HEK293 (cell line): ENCODE data around the gene OSTC.

ENCODE experiments used
- BCL11B ChIP-seq: fragments of 450-650 bp; formaldehyde crosslinking; IDR thresholded peaks from 2 replicates; pipeline ENCODE4 v1.5.1; 2016; ENCODE audit warnings: low read depth, missing biosample characterization, missing genetic modification characterization
- INSM2 ChIP-seq: fragments of 450-650 bp; formaldehyde crosslinking; IDR thresholded peaks from 2 replicates; pipeline ENCODE4 v1.5.1; 2016; ENCODE audit warnings: missing biosample characterization, missing genetic modification characterization
- KLF10 ChIP-seq: fragments of 450-650 bp; IDR thresholded peaks from 2 replicates; pipeline ENCODE4 v1.5.1; 2018; ENCODE audit warnings: missing biosample characterization, mild to moderate bottlenecking, missing genetic modification characterization
- KLF16 ChIP-seq: fragments of 450-650 bp; formaldehyde crosslinking; IDR thresholded peaks from 2 replicates; pipeline ENCODE4 v1.5.1; 2017; ENCODE audit warnings: missing biosample characterization, missing genetic modification characterization
- KLF9 ChIP-seq: fragments of 450-650 bp; formaldehyde crosslinking; IDR thresholded peaks from 2 replicates; pipeline ENCODE4 v1.5.1; 2016; ENCODE audit warnings: missing biosample characterization, missing genetic modification characterization, low read depth
- MZF1 ChIP-seq: fragments of 450-650 bp; formaldehyde crosslinking; IDR thresholded peaks from 2 replicates; pipeline ENCODE4 v1.5.1; 2017; ENCODE audit warnings: missing biosample characterization, missing genetic modification characterization, borderline replicate concordance
- PRDM2 ChIP-seq: fragments of 450-650 bp; formaldehyde crosslinking; IDR thresholded peaks from 2 replicates; pipeline ENCODE4 v1.5.1; 2016; ENCODE audit warnings: missing biosample characterization, missing genetic modification characterization, borderline replicate concordance
- SP2 ChIP-seq: fragments of 450-650 bp; formaldehyde crosslinking; IDR thresholded peaks from 2 replicates; pipeline ENCODE4 v1.5.1; 2016; ENCODE audit warnings: missing biosample characterization, missing genetic modification characterization
- ZFHX2 ChIP-seq: fragments of 450-650 bp; formaldehyde crosslinking; conservative IDR thresholded peaks from 2 replicates; pipeline ENCODE4 v1.5.1; 2016; ENCODE audit warnings: missing biosample characterization, missing genetic modification characterization
- ZIC2 ChIP-seq: fragments of 450-650 bp; formaldehyde crosslinking; IDR thresholded peaks from 2 replicates; pipeline ENCODE4 v1.5.1; 2016; ENCODE audit warnings: missing biosample characterization, missing genetic modification characterization
- ZNF148 ChIP-seq: fragments of 450-650 bp; formaldehyde crosslinking; IDR thresholded peaks from 2 replicates; pipeline ENCODE4 v1.5.0; 2017; ENCODE audit warnings: missing biosample characterization, missing genetic modification characterization, borderline replicate concordance
- ZNF214 ChIP-seq: fragments of 450-650 bp; formaldehyde crosslinking; IDR thresholded peaks from 2 replicates; pipeline ENCODE4 v1.5.1; 2017; ENCODE audit warnings: missing biosample characterization, mild to moderate bottlenecking, missing genetic modification characterization, borderline replicate concordance
- ZNF223 ChIP-seq: fragments of 450-650 bp; formaldehyde crosslinking; IDR thresholded peaks from 2 replicates; pipeline ENCODE4 v1.5.1; 2016; ENCODE audit warnings: missing biosample characterization, missing genetic modification characterization
- ZNF239 ChIP-seq: fragments of 450-650 bp; formaldehyde crosslinking; IDR thresholded peaks from 2 replicates; pipeline ENCODE4 v1.5.1; 2016; ENCODE audit warnings: missing biosample characterization, missing genetic modification characterization
- ZNF311 ChIP-seq: fragments of 450-650 bp; formaldehyde crosslinking; IDR thresholded peaks from 2 replicates; pipeline ENCODE4 v1.5.1; 2017; ENCODE audit warnings: missing biosample characterization, missing genetic modification characterization, borderline replicate concordance
- ZNF324 ChIP-seq: fragments of 450-650 bp; formaldehyde crosslinking; IDR thresholded peaks from 2 replicates; pipeline ENCODE4 v1.5.1; 2016; ENCODE audit warnings: missing biosample characterization, missing genetic modification characterization
- ZNF335 ChIP-seq: fragments of 450-650 bp; formaldehyde crosslinking; conservative IDR thresholded peaks from 2 replicates; pipeline ENCODE4 v1.5.1; 2016; ENCODE audit warnings: missing biosample characterization, missing genetic modification characterization
- ZNF350 ChIP-seq: fragments of 450-650 bp; formaldehyde crosslinking; IDR thresholded peaks from 2 replicates; pipeline ENCODE4 v1.5.0; 2017; ENCODE audit warnings: missing biosample characterization, mild to moderate bottlenecking, missing genetic modification characterization
- ZNF391 ChIP-seq: fragments of 450-650 bp; formaldehyde crosslinking; IDR thresholded peaks from 2 replicates; pipeline ENCODE4 v1.5.1; 2016; ENCODE audit warnings: low read depth, missing biosample characterization, missing genetic modification characterization, borderline replicate concordance
- ZNF48 ChIP-seq: fragments of 450-650 bp; formaldehyde crosslinking; IDR thresholded peaks from 2 replicates; pipeline ENCODE4 v1.5.1; 2016; ENCODE audit warnings: missing biosample characterization, missing genetic modification characterization
- ZNF544 ChIP-seq: fragments of 450-650 bp; formaldehyde crosslinking; IDR thresholded peaks from 2 replicates; pipeline ENCODE4 v1.5.0; 2017; ENCODE audit warnings: missing biosample characterization, missing genetic modification characterization
- ZNF596 ChIP-seq: fragments of 450-650 bp; IDR thresholded peaks from 2 replicates; pipeline ENCODE4 v1.5.0; 2018; ENCODE audit warnings: missing biosample characterization, mild to moderate bottlenecking, missing genetic modification characterization, moderate library complexity
- ZNF843 ChIP-seq: fragments of 450-650 bp; formaldehyde crosslinking; IDR thresholded peaks from 2 replicates; pipeline ENCODE4 v1.5.1; 2016; ENCODE audit warnings: missing biosample characterization, missing genetic modification characterization
- TF ChIP-seq, protein P1 (sequence below): fragments of 450-650 bp; formaldehyde crosslinking; conservative IDR thresholded peaks from 2 replicates; pipeline ENCODE4 v1.5.1; 2016; ENCODE audit warnings: low read depth, missing biosample characterization, missing genetic modification characterization
- TF ChIP-seq, protein P2 (sequence below): fragments of 450-650 bp; formaldehyde crosslinking; IDR thresholded peaks from 2 replicates; pipeline ENCODE4 v1.5.1; 2017; ENCODE audit warnings: missing biosample characterization, missing genetic modification characterization

The OSTC gene

GRCh38 chr4:108620101-108620932 is 30.1 kb upstream of the OSTC start, which contains the start of gene RPL34 (continued):
- peak; percentile 19; the same call in 1 of the 2 replicates for TF ChIP-seq ZNF324 (tag by site-specific recombination)
- TF ChIP-seq, protein P1, sequence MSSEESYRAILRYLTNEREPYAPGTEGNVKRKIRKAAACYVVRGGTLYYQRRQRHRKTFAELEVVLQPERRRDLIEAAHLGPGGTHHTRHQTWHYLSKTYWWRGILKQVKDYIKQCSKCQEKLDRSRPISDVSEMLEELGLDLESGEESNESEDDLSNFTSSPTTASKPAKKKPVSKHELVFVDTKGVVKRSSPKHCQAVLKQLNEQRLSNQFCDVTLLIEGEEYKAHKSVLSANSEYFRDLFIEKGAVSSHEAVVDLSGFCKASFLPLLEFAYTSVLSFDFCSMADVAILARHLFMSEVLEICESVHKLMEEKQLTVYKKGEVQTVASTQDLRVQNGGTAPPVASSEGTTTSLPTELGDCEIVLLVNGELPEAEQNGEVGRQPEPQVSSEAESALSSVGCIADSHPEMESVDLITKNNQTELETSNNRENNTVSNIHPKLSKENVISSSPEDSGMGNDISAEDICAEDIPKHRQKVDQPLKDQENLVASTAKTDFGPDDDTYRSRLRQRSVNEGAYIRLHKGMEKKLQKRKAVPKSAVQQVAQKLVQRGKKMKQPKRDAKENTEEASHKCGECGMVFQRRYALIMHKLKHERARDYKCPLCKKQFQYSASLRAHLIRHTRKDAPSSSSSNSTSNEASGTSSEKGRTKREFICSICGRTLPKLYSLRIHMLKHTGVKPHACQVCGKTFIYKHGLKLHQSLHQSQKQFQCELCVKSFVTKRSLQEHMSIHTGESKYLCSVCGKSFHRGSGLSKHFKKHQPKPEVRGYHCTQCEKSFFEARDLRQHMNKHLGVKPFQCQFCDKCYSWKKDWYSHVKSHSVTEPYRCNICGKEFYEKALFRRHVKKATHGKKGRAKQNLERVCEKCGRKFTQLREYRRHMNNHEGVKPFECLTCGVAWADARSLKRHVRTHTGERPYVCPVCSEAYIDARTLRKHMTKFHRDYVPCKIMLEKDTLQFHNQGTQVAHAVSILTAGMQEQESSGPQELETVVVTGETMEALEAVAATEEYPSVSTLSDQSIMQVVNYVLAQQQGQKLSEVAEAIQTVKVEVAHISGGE (tag by site-specific recombination) = peak; percentile 87
- no peak for TF ChIP-seq INSM2
- no peak for TF ChIP-seq ZNF223 (tag by site-specific recombination)
- no peak for TF ChIP-seq ZNF311 (tag by site-specific recombination)
- TF ChIP-seq ZNF350 = no peak
- no peak for TF ChIP-seq ZNF239 (tag by site-specific recombination)
- no peak for TF ChIP-seq KLF10 (tag by site-specific recombination)
- no peak for TF ChIP-seq MZF1 (tag by site-specific recombination)
- TF ChIP-seq BCL11B = no peak
- no peak for TF ChIP-seq ZIC2 (tag by site-specific recombination)
- TF ChIP-seq KLF16 (tag by site-specific recombination) = no peak
- TF ChIP-seq ZNF48 (tag by site-specific recombination) = no peak
- no peak for TF ChIP-seq ZNF391 (tag by site-specific recombination)
- TF ChIP-seq ZNF335 (tag by site-specific recombination) = peak; percentile 98
- TF ChIP-seq SP2 (tag by site-specific recombination) = peak; percentile 92
- TF ChIP-seq PRDM2 = no peak
- TF ChIP-seq, protein P2, sequence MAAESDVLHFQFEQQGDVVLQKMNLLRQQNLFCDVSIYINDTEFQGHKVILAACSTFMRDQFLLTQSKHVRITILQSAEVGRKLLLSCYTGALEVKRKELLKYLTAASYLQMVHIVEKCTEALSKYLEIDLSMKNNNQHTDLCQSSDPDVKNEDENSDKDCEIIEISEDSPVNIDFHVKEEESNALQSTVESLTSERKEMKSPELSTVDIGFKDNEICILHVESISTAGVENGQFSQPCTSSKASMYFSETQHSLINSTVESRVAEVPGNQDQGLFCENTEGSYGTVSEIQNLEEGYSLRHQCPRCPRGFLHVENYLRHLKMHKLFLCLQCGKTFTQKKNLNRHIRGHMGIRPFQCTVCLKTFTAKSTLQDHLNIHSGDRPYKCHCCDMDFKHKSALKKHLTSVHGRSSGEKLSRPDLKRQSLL (tag by site-specific recombination) = no peak
- TF ChIP-seq ZNF148 = no peak
- TF ChIP-seq ZNF596 (tag by site-specific recombination) = no peak
- TF ChIP-seq ZNF214 (tag by site-specific recombination) = no peak
- no peak for TF ChIP-seq ZNF843 (tag by site-specific recombination)
- peak; percentile 83 for TF ChIP-seq KLF9 (tag by site-specific recombination)
- TF ChIP-seq ZNF544 = no peak
- TF ChIP-seq ZFHX2 (tag by site-specific recombination) = peak; percentile 89
